K562 (cell line): ENCODE data around the gene FN3K. TPM values are rescaled to one million over a fixed set of nuclear protein-coding genes. Genes with fewer than 3 reads are reported as not detected.
A peak's percentile ranks its signal among the peaks of the same experiment; 100 is the strongest.

Experiments used
- ATAC-seq: fragments of 200-7000 bp; cut with Tn5 transposase; 3 replicates; pipeline ENCODE4 v1.9.1; 2020; ENCODE audit warnings: moderate library complexity
- BruUV-seq: library from RNA; stranded (reverse); fragments of 400-500 nt; replicated peaks from 2 replicates; lab custom pipeline; 2021; lab: Mats Ljungman, UMichigan
- CTCF ChIA-PET: fragments of 300-600 bp; formaldehyde crosslinking; extraction: SDS; loops from one replicate; lab custom pipeline; 2021; ENCODE audit warnings: low intra/inter-chr PET ratio; lab: Yijun Ruan, JAX
- POLR2A ChIA-PET: fragments of 300-600, 350-650 bp; sonication (Branson Sonifier 250); formaldehyde crosslinking; extraction: SDS; loops from one replicate; lab custom pipeline; 2021; ENCODE audit warnings: antibody characterized with exemption, inconsistent platforms; lab: Yijun Ruan, JAX
- DNase-seq, 4 experiments: peaks; one replicate each; pipeline versions ENCODE4 v3.0.0 to v3.0.0-alpha.2; 2011 to 2018; ENCODE audit warnings: low spot score in 3 of 4, mixed read lengths in 3 of 4; ENCODE audit errors: extremely low read depth in 1 of 4
- FAIRE-seq: peaks from 2 replicates; lab custom pipeline; 2011; peaks lifted over from hg19 to GRCh38; lab: Jason Lieb, UNC
- H2AFZ ChIP-seq: 2 replicates; pipeline ENCODE4 v1.6.0; 2011; ENCODE audit warnings: low read depth, low read length, control low read depth, inconsistent platforms
- H3K27ac ChIP-seq: fragments of 200-600 bp; 3 replicates; pipeline ENCODE4 v1.8.0; 2011; ENCODE audit warnings: low read depth, mild to moderate bottlenecking, control low read depth, inconsistent platforms, low read length, moderate library complexity, mixed read lengths; ENCODE audit errors: extremely low read depth
- H3K27me3 ChIP-seq, 2 experiments: fragments of 300-600 bp in 1 of 2; 2 replicates in 1 of 2; 3 replicates in 1 of 2; pipeline versions ENCODE4 v1.6.0 to v1.8.0; 2011; ENCODE audit warnings: inconsistent platforms in 2 of 2, low read length in 2 of 2, mild to moderate bottlenecking in 1 of 2, mixed read lengths in 1 of 2, moderate library complexity in 1 of 2; ENCODE audit not compliant: control insufficient read depth in 2 of 2, insufficient read depth in 2 of 2
- H3K36me3 ChIP-seq: fragments of 300-600 bp; 3 replicates; pipeline ENCODE4 v1.8.0; 2011; ENCODE audit warnings: mild to moderate bottlenecking, low read length, inconsistent platforms; ENCODE audit not compliant: control insufficient read depth, insufficient read depth
- H3K4me1 ChIP-seq, 2 experiments: fragments of 200-600 bp in 1 of 2; replicated peaks in 1 of 2; 2 replicates in 1 of 2; 3 replicates in 1 of 2; pipeline versions ENCODE4 v1.5.1 to v1.8.0; 2011; ENCODE audit warnings: inconsistent platforms in 2 of 2, low read length in 2 of 2, mild to moderate bottlenecking in 1 of 2, mixed read lengths in 1 of 2, moderate library complexity in 1 of 2; ENCODE audit not compliant: control insufficient read depth in 2 of 2, insufficient read depth in 2 of 2
- H3K4me2 ChIP-seq: 2 replicates; pipeline ENCODE4 v1.6.1; 2011; ENCODE audit warnings: low read length, control low read depth, inconsistent platforms, mixed read lengths; ENCODE audit not compliant: insufficient read depth
- H3K4me3 ChIP-seq: fragments of 200-600 bp; sonication (generic), shearing (Covaris generic); 2 replicates; pipeline ENCODE4 v1.5.1; 2016; ENCODE audit warnings: control low read depth, inconsistent platforms
- H3K79me2 ChIP-seq: fragments of 200-600 bp; 3 replicates; pipeline ENCODE4 v1.8.0; 2011; ENCODE audit warnings: low read length, inconsistent platforms; ENCODE audit not compliant: control insufficient read depth, insufficient read depth
- H3K9ac ChIP-seq, 2 experiments: 2 replicates each; pipeline versions ENCODE4 v1.6.0 to v1.6.1; 2011; ENCODE audit warnings: low read depth in 2 of 2, low read length in 2 of 2, control low read depth in 1 of 2, inconsistent platforms in 1 of 2, mild to moderate bottlenecking in 1 of 2, mixed read lengths in 1 of 2; ENCODE audit not compliant: insufficient read depth in 1 of 2
- H3K9me1 ChIP-seq: one replicate; pipeline ENCODE4 v1.6.0; 2011; ENCODE audit warnings: inconsistent platforms, mild to moderate bottlenecking, low read length, moderate library complexity; ENCODE audit not compliant: control insufficient read depth, insufficient read depth
- H3K9me3 ChIP-seq: replicated peaks from 2 replicates; pipeline ENCODE4 v1.5.1; 2011; ENCODE audit warnings: low read depth, low read length, inconsistent platforms; ENCODE audit not compliant: control insufficient read depth, insufficient read depth
- H4K20me1 ChIP-seq: replicated peaks from 2 replicates; pipeline ENCODE4 v1.6.1; 2011; ENCODE audit warnings: low read length, inconsistent platforms, mixed read lengths; ENCODE audit not compliant: control insufficient read depth, insufficient read depth
- ADNP ChIP-seq: fragments of 200-800 bp; sonication (Bioruptor generic); IDR thresholded peaks from 2 replicates; pipeline ENCODE4 v1.6.1; 2016; ENCODE audit warnings: missing genetic modification characterization, missing compliant biosample characterization
- ARID3A ChIP-seq: IDR thresholded peaks from 2 replicates; pipeline ENCODE4 v1.6.1; 2012; ENCODE audit warnings: low read depth, low read length, improper control_type of control experiment, borderline replicate concordance
- BCLAF1 ChIP-seq, 2 experiments: fragments of 450-650 bp in 1 of 2; IDR thresholded peaks; 2 replicates each; pipeline ENCODE4 v1.6.1; 2011 to 2017; ENCODE audit warnings: low read depth in 2 of 2, antibody characterized with exemption in 1 of 2, borderline replicate concordance in 1 of 2, low read length in 1 of 2, mild to moderate bottlenecking in 1 of 2, mixed read lengths in 1 of 2; ENCODE audit not compliant: control insufficient read depth in 1 of 2
- DLX4 ChIP-seq: fragments of 250-450 bp; sonication (Bioruptor Pico); IDR thresholded peaks from 2 replicates; pipeline ENCODE4 v1.6.1; 2021; ENCODE audit warnings: mild to moderate bottlenecking
- ESRRA ChIP-seq: fragments of 450-650 bp; IDR thresholded peaks from 2 replicates; pipeline ENCODE4 v1.6.1; 2014; ENCODE audit warnings: low read depth, mild to moderate bottlenecking, moderate library complexity, borderline replicate concordance
- KAT8 ChIP-seq: fragments of 450-650 bp; IDR thresholded peaks from 2 replicates; pipeline ENCODE4 v1.6.1; 2016; ENCODE audit warnings: low read depth, mild to moderate bottlenecking
- LCOR ChIP-seq: sonication (generic); formaldehyde crosslinking; IDR thresholded peaks from 2 replicates; pipeline ENCODE4 v1.8.0; 2022; ENCODE audit warnings: mild to moderate bottlenecking, missing genetic modification reagents
- MTA3 ChIP-seq: fragments of 450-650 bp; formaldehyde crosslinking; IDR thresholded peaks from 2 replicates; pipeline ENCODE4 v1.6.1; 2017; ENCODE audit warnings: mild to moderate bottlenecking, borderline replicate concordance
- NR1H2 ChIP-seq: sonication (generic); formaldehyde crosslinking; IDR thresholded peaks from 2 replicates; pipeline ENCODE4 v1.4.0; 2020; ENCODE audit warnings: mild to moderate bottlenecking, missing genetic modification reagents
- NR4A1 ChIP-seq, 2 experiments: fragments of 250-450 bp in 1 of 2; fragments of 450-650 bp in 1 of 2; sonication (Bioruptor Pico) in 1 of 2; IDR thresholded peaks; 2 replicates each; pipeline versions ENCODE4 v1.4.0 to v1.6.1; 2016 to 2020; ENCODE audit warnings: mild to moderate bottlenecking in 2 of 2, missing compliant biosample characterization in 1 of 2, missing genetic modification characterization in 1 of 2, moderate library complexity in 1 of 2
- ZBTB8A ChIP-seq: fragments of 450-650 bp; IDR thresholded peaks from 2 replicates; pipeline ENCODE4 v1.6.1; 2018; ENCODE audit warnings: mild to moderate bottlenecking, moderate library complexity; ENCODE audit not compliant: partially characterized antibody
- ZNF324 ChIP-seq: fragments of 250-450 bp; sonication (Bioruptor Pico); IDR thresholded peaks from 2 replicates; pipeline ENCODE4 v1.4.0; 2020; ENCODE audit warnings: mild to moderate bottlenecking
- WGBS: fragments of 100-300 bp; shearing (Covaris generic); methylation state at CpG from one replicate; pipeline ENCODE4 v1.1.6; 2016; ENCODE audit warnings: low coverage, mixed read lengths; ENCODE audit not compliant: insufficient coverage; ENCODE audit errors: missing lambda C conversion rate; 5-methylcytosine and 5-hydroxymethylcytosine counted together
- in situ Hi-C: fragments of 300-500 bp; cut with MboI; formaldehyde crosslinking; loops from 4 replicates; pipeline ENCODE4 v1.15.0; 2018; ENCODE audit warnings: inconsistent platforms, mixed read lengths
- intact Hi-C: fragments of 100-400 bp; cut with micrococcal nuclease; formaldehyde crosslinking; loops from 2 replicates; pipeline ENCODE4 v1.14.2; 2022
- polyA plus RNA-seq, 8 experiments: library from polyadenylated mRNA; depleted of rRNA in 4 of 8; stranded (reverse) in 5 of 8; unstranded in 3 of 8; fragments of >200 nt; fragmentation: Nextera tagmentation in 2 of 8; fragmentation: Illumina TruSeq in 1 of 8; extraction: Ambion mirVana in 2 of 8; extraction: Trizol in 1 of 8; gene quantifications; 2 replicates each; pipeline versions ENCODE4 v1.2.1 to v1.2.3, GENCODE V29; 2011 to 2014; ENCODE audit warnings: inconsistent platforms in 1 of 8, missing spikeins in 1 of 8
- total RNA-seq, 7 experiments: library from RNA; depleted of rRNA in 6 of 7; stranded (reverse); fragments of >200 nt in 6 of 7; fragmentation: Illumina TruSeq in 2 of 7; extraction: Trizol in 2 of 7; gene quantifications; 2 replicates each; pipeline versions ENCODE4 v1.2.1 to v1.2.3, GENCODE V29; 2011 to 2021; ENCODE audit warnings: low replicate concordance in 1 of 7

Gene FN3K
- total and polyA plus RNA-seq, 9 of the 15 experiments (the other 6 are each of a cell fraction or from before 2014, with no cell fraction given), result 0.08 to 22.7 (median 3.8) TPM

GRCh38 chr17:82779541-82779940 is 44.1 kb downstream of the FN3K start:
- no peak for ATAC-seq
- Histone ChIP-seq H3K4me3 (no peak overlapping the region), H3K9me1 (no peaks in the 10 kb centered on the region), H3K79me2 (peaks cover 7% of the 10 kb centered on the region), H3K27me3 (no peaks in the 10 kb centered on the region), H3K36me3 (peaks cover 60% of the 10 kb centered on the region), H2AFZ (no peak overlapping the region), H3K4me1 (peaks cover 0 to 15% of the 10 kb centered on the region in 2 experiments; a peak in 2 of 5 replicates), H3K4me2 (no peak overlapping the region), H4K20me1 (no peaks in the 10 kb centered on the region), H3K27ac (no peak overlapping the region), H3K9me3 (no peaks in the 10 kb centered on the region), H3K9ac (0 out of 4 replicates have a peak overlapping the region, but pooled peaks of 1 of the 2 experiments have one; percentile 23)
- DNase-seq, result no peak
- no TSS peak for BruUV-seq
- intact Hi-C loops (no loop called here), in situ Hi-C loops (no loop called here)
- FAIRE-seq, result no peak
- 96% methylated on average over 19 of the region's 23 CpGs for WGBS
- POLR2A ChIA-PET, result no interaction called here
- CTCF ChIA-PET, result no interaction called here
- TF ChIP-seq NR1H2 (CRISPR knock-in tag) (no peak), ZBTB8A (no peak), BCLAF1 (IDR thresholded peaks at IDR 0.05; ENCODE audit: borderline replicate concordance in 1 of 2, control insufficient read depth in 1 of 2, low read depth in 2 of 2, low read length in 1 of 2) (no peak), KAT8 (no peak), NR4A1 (CRISPR knock-in tag; IDR thresholded peaks at IDR 0.05) (no peak), NR4A1 (tag; IDR thresholded peaks at IDR 0.05) (no peak), ARID3A (no peak), ZNF324 (CRISPR knock-in tag) (no peak), ADNP (tag) (no peak), MTA3 (no peak), DLX4 (no peak), LCOR (no peak), ESRRA (no peak)
